CD8-positive, alpha-beta memory T cell (primary cell): ENCODE measurements around the gene LMNB1. TPM values are rescaled to one million over a fixed set of nuclear protein-coding genes. Genes with fewer than 3 reads are reported as not detected.
A peak's percentile ranks its signal among the peaks of the same experiment; 100 is the strongest.
"Not testable (repeated sequence)": the region's sequence is repeated elsewhere in the genome, so short reads cannot be mapped to it uniquely, and the experiment has no call there.

Experiments
- CTCF ChIA-PET: fragments of 350-600 bp; sonication (Branson Sonifier 250); formaldehyde crosslinking; loops from one replicate; lab custom pipeline; 2021; ENCODE audit warnings: antibody characterized with exemption; lab: Charles Lee
- POLR2A ChIA-PET: fragments of 350-600 bp; sonication (Branson Sonifier 250); formaldehyde crosslinking; loops from one replicate; lab custom pipeline; 2021; ENCODE audit warnings: antibody characterized with exemption; lab: Charles Lee
- DNase-seq, 5 donors: peaks; one replicate each; pipeline versions ENCODE4 v3.0.0 to v3.0.0-alpha.2; 2020 to 2022; ENCODE audit warnings: mixed read lengths in 1 of 5
- H3K27ac ChIP-seq: one replicate; pipeline ENCODE4 v1.7.0; 2013; ENCODE audit warnings: low read depth, mild to moderate bottlenecking, low read length, moderate library complexity
- H3K27me3 ChIP-seq: 2 replicates; pipeline ENCODE4 v1.7.0; 2013; ENCODE audit warnings: low read length, mild to moderate bottlenecking; ENCODE audit not compliant: insufficient read depth, poor library complexity, severe bottlenecking
- H3K36me3 ChIP-seq: 2 replicates; pipeline ENCODE4 v1.7.0; 2013; ENCODE audit warnings: mild to moderate bottlenecking, low read length, moderate library complexity; ENCODE audit not compliant: insufficient read depth
- H3K4me1 ChIP-seq: 2 replicates; pipeline ENCODE4 v1.7.0; 2013; ENCODE audit warnings: mild to moderate bottlenecking, low read length, moderate library complexity; ENCODE audit not compliant: insufficient read depth
- H3K4me3 ChIP-seq: 2 replicates; pipeline ENCODE4 v1.7.0; 2013; ENCODE audit warnings: mild to moderate bottlenecking, low read length
- H3K9me3 ChIP-seq: 2 replicates; pipeline ENCODE4 v1.7.0; 2013; ENCODE audit warnings: mild to moderate bottlenecking, low read length
- H3K27ac Mint-ChIP-seq, 8 donors: one replicate each; pipeline ENCODE4 v1.8.0; 2020 to 2021; ENCODE audit warnings: mixed read lengths in 8 of 8, mild to moderate bottlenecking in 6 of 8, inconsistent platforms in 3 of 8, moderate library complexity in 3 of 8
- H3K27me3 Mint-ChIP-seq, 2 donors: one replicate each; pipeline ENCODE4 v1.8.0; 2020 to 2021; ENCODE audit warnings: mixed read lengths in 2 of 2, mild to moderate bottlenecking in 1 of 2, moderate library complexity in 1 of 2
- H3K36me3 Mint-ChIP-seq, 3 donors: one replicate each; pipeline ENCODE4 v1.8.0; 2020 to 2021; ENCODE audit warnings: mixed read lengths in 3 of 3, inconsistent platforms in 1 of 3, mild to moderate bottlenecking in 1 of 3
- H3K4me1 Mint-ChIP-seq, 3 donors: one replicate each; pipeline ENCODE4 v1.8.0; 2020 to 2021; ENCODE audit warnings: mixed read lengths in 3 of 3, inconsistent platforms in 1 of 3, mild to moderate bottlenecking in 1 of 3
- H3K4me3 Mint-ChIP-seq, 7 donors: one replicate each; pipeline ENCODE4 v1.8.0; 2020 to 2021; ENCODE audit warnings: mixed read lengths in 7 of 7, mild to moderate bottlenecking in 6 of 7, moderate library complexity in 4 of 7, inconsistent platforms in 2 of 7
- H3K9me3 Mint-ChIP-seq, 5 donors: one replicate each; pipeline ENCODE4 v1.8.0; 2020 to 2022; ENCODE audit warnings: mixed read lengths in 5 of 5, mild to moderate bottlenecking in 3 of 5, moderate library complexity in 2 of 5, inconsistent platforms in 1 of 5
- polyA plus RNA-seq: library from polyadenylated mRNA; unstranded; fragments of 300-500 nt; fragmentation: Illumina TruSeq; gene quantifications from one replicate; pipeline ENCODE4 v1.2.3, GENCODE V29; 2021
- total RNA-seq, 2 experiments: library from RNA; stranded (reverse); gene quantifications; one replicate each; pipeline ENCODE4 v1.2.3, GENCODE V29; 2021

Gene LMNB1
- 100 to 1,000 TPM; 172 to 178 TPM for total RNA-seq
- 7.5 TPM for polyA plus RNA-seq

- H3K4me3 ChIP-seq, result peak within 1 kb of the TSS; percentile 97
- Mint-ChIP-seq H3K27ac (peak within 1 kb of the TSS; percentile 92 to 98 (median 95)), H3K9me3 (no peaks in the 10 kb centered on the region), H3K4me3 (peak within 1 kb of the TSS; percentile 83 to 96 (median 93)), H3K36me3 (peaks cover 0 to 13% (median 0%) of the 10 kb centered on the region in 3 donors), H3K27me3 (peaks cover 0 to 1% of the 10 kb centered on the region in 2 donors), H3K4me1 (peaks cover 26 to 29% (median 29%) of the 10 kb centered on the region in 3 donors)
- CTCF ChIA-PET, result interaction anchor here (1.0 to 10.0 kb wide), 8 partner anchors 7 to 120 kb away, joined by 3 to 179 read pairs (median 8); no protein-coding TSS in a partner anchor
- peak; percentile 90 to 95 (median 93) for DNase-seq
- peaks cover 20% of the 10 kb centered on the region for H3K4me1 ChIP-seq
- H3K27me3 ChIP-seq, result no peaks in the 10 kb centered on the region
- H3K9me3 ChIP-seq, result no peaks in the 10 kb centered on the region
- H3K36me3 ChIP-seq, result no peaks in the 10 kb centered on the region
- POLR2A ChIA-PET, result interaction anchor here (0.5 to 2.6 kb wide), 11 partner anchors 9 to 453 kb away, joined by 3 to 24 read pairs (median 6); partner anchors contain the start of genes GRAMD2B and PHAX
- H3K27ac ChIP-seq, result peak within 1 kb of the TSS; percentile 96
Measured at GRCh38 chr5:126776499-126777256, at the start of gene LMNB1. TSS of gene LMNB1 (plus strand) at chr5:126777136. CDS start at chr5:126777509, 373 bp downstream.

GRCh38 chr5:126732716-126733115, 44.2 kb upstream of the LMNB1 start:
- Histone ChIP-seq H3K27me3 (no peaks in the 10 kb centered on the region), H3K27ac (no peak overlapping the region), H3K36me3 (no peaks in the 10 kb centered on the region), H3K4me1 (no peaks in the 10 kb centered on the region), H3K4me3 (no peak overlapping the region), H3K9me3 (no peaks in the 10 kb centered on the region)
- Mint-ChIP-seq H3K36me3 (no peaks in the 10 kb centered on the region), H3K27me3 (peaks cover 0 to 8% of the 10 kb centered on the region in 2 donors), H3K9me3 (no peaks in the 10 kb centered on the region), H3K27ac (no peak overlapping the region), H3K4me1 (peaks cover 7 to 10% (median 9%) of the 10 kb centered on the region in 3 donors), H3K4me3 (no peak overlapping the region)
- ChIA-PET POLR2A (no interaction called here), CTCF (no interaction called here)
- no peak for DNase-seq

GRCh38 chr5:126734573-126734972, 42.4 kb upstream of the LMNB1 start:
- POLR2A ChIA-PET, H3K36me3 ChIP-seq, H3K27me3 ChIP-seq, H3K4me3 ChIP-seq, H3K4me1 ChIP-seq, H3K4me3 Mint-ChIP-seq, H3K27ac ChIP-seq, DNase-seq, H3K9me3 Mint-ChIP-seq, H3K27me3 Mint-ChIP-seq, H3K27ac Mint-ChIP-seq, H3K36me3 Mint-ChIP-seq, CTCF ChIA-PET, H3K4me1 Mint-ChIP-seq, H3K9me3 ChIP-seq: not testable (repeated sequence)

GRCh38 chr5:126736141-126736540, 40.8 kb upstream of the LMNB1 start:
- no peak overlapping the region for H3K27ac Mint-ChIP-seq
- POLR2A ChIA-PET, result no interaction called here
- no peaks in the 10 kb centered on the region for H3K9me3 Mint-ChIP-seq

GRCh38 chr5:126741361-126741760, 35.6 kb upstream of the LMNB1 start:
- H3K4me1 ChIP-seq, result no peaks in the 10 kb centered on the region
- Mint-ChIP-seq H3K27me3 (peaks cover 0 to 4% of the 10 kb centered on the region in 2 donors), H3K36me3 (no peaks in the 10 kb centered on the region), H3K4me3 (no peak overlapping the region), H3K9me3 (no peaks in the 10 kb centered on the region), H3K4me1 (no peaks in the 10 kb centered on the region), H3K27ac (no peak overlapping the region)
- H3K9me3 ChIP-seq, result no peaks in the 10 kb centered on the region
- no peaks in the 10 kb centered on the region for H3K27me3 ChIP-seq
- ChIA-PET POLR2A (no interaction called here), CTCF (no interaction called here)
- no peak overlapping the region for H3K4me3 ChIP-seq
- DNase-seq, result no peak
- H3K27ac ChIP-seq, result no peak overlapping the region
- no peaks in the 10 kb centered on the region for H3K36me3 ChIP-seq

More at GRCh38 chr5:126736141-126736540, 40.8 kb upstream of the LMNB1 start:
- Mint-ChIP-seq H3K4me3 (no peak overlapping the region), H3K27me3 (no peaks in the 10 kb centered on the region), H3K36me3 (no peaks in the 10 kb centered on the region), H3K4me1 (peaks cover under 1 to 2% (median 1%) of the 10 kb centered on the region in 3 donors)
- Histone ChIP-seq H3K9me3 (no peaks in the 10 kb centered on the region), H3K4me1 (no peaks in the 10 kb centered on the region), H3K27ac (no peak overlapping the region), H3K36me3 (no peaks in the 10 kb centered on the region), H3K4me3 (no peak overlapping the region), H3K27me3 (no peaks in the 10 kb centered on the region)
- DNase-seq, result no peak
- CTCF ChIA-PET, result no interaction called here

- Histone ChIP-seq H3K27me3 (no peaks in the 10 kb centered on the region), H3K9me3 (no peaks in the 10 kb centered on the region), H3K4me1 (no peaks in the 10 kb centered on the region), H3K27ac (no peak overlapping the region), H3K36me3 (no peaks in the 10 kb centered on the region), H3K4me3 (no peak overlapping the region)
- peaks cover 0 to under 1% (median under 1%) of the 10 kb centered on the region in 3 donors for H3K4me1 Mint-ChIP-seq
- CTCF ChIA-PET, result no interaction called here
- H3K9me3 Mint-ChIP-seq, result no peaks in the 10 kb centered on the region
- no peaks in the 10 kb centered on the region for H3K36me3 Mint-ChIP-seq
- H3K27me3 Mint-ChIP-seq, result peaks cover 0 to 4% of the 10 kb centered on the region in 2 donors
- no peak overlapping the region for H3K4me3 Mint-ChIP-seq
- no peak overlapping the region for H3K27ac Mint-ChIP-seq
- POLR2A ChIA-PET, result no interaction called here
- no peak for DNase-seq
Measured at GRCh38 chr5:126742425-126742824, 34.5 kb upstream of the LMNB1 start.

- Mint-ChIP-seq H3K27ac (no peak overlapping the region), H3K4me1 (peaks cover 13 to 22% (median 19%) of the 10 kb centered on the region in 3 donors), H3K9me3 (no peaks in the 10 kb centered on the region), H3K36me3 (no peaks in the 10 kb centered on the region), H3K4me3 (no peak overlapping the region), H3K27me3 (peaks cover 0 to 4% of the 10 kb centered on the region in 2 donors)
- no peaks in the 10 kb centered on the region for H3K27me3 ChIP-seq
- H3K4me1 ChIP-seq, result peaks cover 15% of the 10 kb centered on the region
- DNase-seq, result no peak
- CTCF ChIA-PET, result no interaction called here
- no peaks in the 10 kb centered on the region for H3K9me3 ChIP-seq
- H3K4me3 ChIP-seq, result no peak overlapping the region
- H3K27ac ChIP-seq, result no peak overlapping the region
- POLR2A ChIA-PET, result no interaction called here
- H3K36me3 ChIP-seq, result no peaks in the 10 kb centered on the region
Measured at GRCh38 chr5:126744836-126745235, 32.1 kb upstream of the LMNB1 start.

- peak overlapping the region in 1 of 8 donors; percentile 32 for H3K27ac Mint-ChIP-seq
- POLR2A ChIA-PET, result no interaction called here
Measured at GRCh38 chr5:126745259-126745992, 31.5 kb upstream of the LMNB1 start.

More at GRCh38 chr5:126745259-126745992, 31.5 kb upstream of the LMNB1 start:
- Mint-ChIP-seq H3K27me3 (peaks cover 0 to 4% of the 10 kb centered on the region in 2 donors), H3K9me3 (no peaks in the 10 kb centered on the region), H3K4me3 (no peak overlapping the region), H3K36me3 (no peaks in the 10 kb centered on the region), H3K4me1 (peaks cover 13 to 23% (median 20%) of the 10 kb centered on the region in 3 donors)
- H3K4me1 ChIP-seq, result peaks cover 15% of the 10 kb centered on the region
- H3K27ac ChIP-seq, result no peak overlapping the region
- CTCF ChIA-PET, result no interaction called here
- H3K27me3 ChIP-seq, result no peaks in the 10 kb centered on the region
- DNase-seq, result no peak
- no peak overlapping the region for H3K4me3 ChIP-seq
- H3K9me3 ChIP-seq, result no peaks in the 10 kb centered on the region
- no peaks in the 10 kb centered on the region for H3K36me3 ChIP-seq
